Stimulated activated CD4-positive, alpha-beta T cell treated with anti-CD3 and anti-CD28 coated beads, Interleukin-4, amount 100 ng/mL, for 48 hours (primary cell): Measurements from ENCODE around the gene OR1L8.
"Not testable (repeated sequence)": the region's sequence is repeated elsewhere in the genome, so short reads cannot be mapped to it uniquely, and the experiment has no call there.

Experiments used
- DNase-seq, 2 donors: peaks; one replicate each; pipeline ENCODE4 v3.0.0-alpha.2; 2020; ENCODE audit warnings: low read depth in 2 of 2

Gene OR1L8, protein sequence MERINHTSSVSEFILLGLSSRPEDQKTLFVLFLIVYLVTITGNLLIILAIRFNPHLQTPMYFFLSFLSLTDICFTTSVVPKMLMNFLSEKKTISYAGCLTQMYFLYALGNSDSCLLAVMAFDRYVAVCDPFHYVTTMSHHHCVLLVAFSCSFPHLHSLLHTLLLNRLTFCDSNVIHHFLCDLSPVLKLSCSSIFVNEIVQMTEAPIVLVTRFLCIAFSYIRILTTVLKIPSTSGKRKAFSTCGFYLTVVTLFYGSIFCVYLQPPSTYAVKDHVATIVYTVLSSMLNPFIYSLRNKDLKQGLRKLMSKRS

DNA sequence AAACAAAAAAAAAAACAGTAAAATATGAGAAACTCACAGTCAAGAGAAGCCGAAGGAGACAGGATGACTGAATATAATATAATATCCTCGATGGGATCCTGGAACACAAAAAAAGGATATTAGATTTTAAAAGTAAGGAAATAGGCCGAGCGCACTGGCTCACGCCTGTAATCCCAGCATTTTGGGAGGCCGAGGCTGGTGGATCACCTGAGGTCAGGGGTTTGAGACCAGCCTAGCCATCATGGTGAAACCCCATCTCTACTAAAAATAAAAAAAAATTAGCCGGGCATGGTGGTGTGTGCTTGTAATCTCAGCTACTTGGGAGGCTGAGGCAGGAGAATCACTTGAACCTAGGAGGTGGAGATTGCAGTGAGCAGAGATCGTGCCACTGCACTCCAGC, at the start of gene OR1L8:
TSS of gene OR1L8 (minus strand) at position 101 of the 400 bp plus-strand sequence. CDS start 14,907 bp downstream, outside the sequence.
- DNase-seq, result not testable (repeated sequence)

DNA sequence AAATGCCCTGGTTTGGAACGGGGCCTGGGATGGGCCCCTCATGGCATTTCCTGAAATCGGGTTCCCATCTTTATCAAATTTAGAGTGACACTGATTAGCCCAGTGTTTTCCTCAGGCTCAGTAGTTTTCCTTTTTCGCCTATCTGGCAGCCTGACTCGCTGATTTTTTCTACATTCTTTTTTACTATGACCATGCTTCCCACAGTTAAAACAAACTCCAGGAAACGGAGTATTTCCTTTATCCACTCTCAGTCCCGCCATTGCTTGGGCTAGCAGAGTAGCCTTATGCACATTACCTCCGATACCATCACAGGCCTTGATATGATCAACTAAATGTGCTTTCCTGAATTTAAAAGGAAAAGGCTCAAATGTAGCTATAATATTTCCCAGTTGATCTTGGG, 36.8 kb upstream of the OR1L8 start:
- DNase-seq, result no peak

DNA sequence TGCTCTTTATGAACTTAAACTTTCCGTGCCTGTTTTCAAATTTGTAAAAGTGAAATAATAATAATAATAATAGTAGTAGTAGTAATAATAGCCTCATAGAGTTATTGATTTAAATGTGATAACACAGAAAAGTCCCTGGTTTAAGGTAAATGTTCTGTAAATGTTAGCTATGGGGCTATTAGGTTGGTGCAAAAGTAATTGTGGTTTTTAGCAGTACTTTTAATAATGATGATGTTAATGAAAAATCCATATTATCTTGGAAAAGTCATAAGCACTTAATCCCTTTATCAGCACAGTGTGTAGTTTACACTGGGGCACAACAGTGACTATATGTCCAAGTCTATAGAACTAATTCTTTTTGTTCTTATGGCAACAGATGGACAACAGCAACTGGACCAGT, 31.2 kb upstream of the OR1L8 start, which contains the start of gene OR1Q1:
TSS of gene OR1Q1 (plus strand) at position 377 of the 400 bp plus-strand sequence. CDS start at position 377, 0 bp downstream.
- no peak for DNase-seq

DNA sequence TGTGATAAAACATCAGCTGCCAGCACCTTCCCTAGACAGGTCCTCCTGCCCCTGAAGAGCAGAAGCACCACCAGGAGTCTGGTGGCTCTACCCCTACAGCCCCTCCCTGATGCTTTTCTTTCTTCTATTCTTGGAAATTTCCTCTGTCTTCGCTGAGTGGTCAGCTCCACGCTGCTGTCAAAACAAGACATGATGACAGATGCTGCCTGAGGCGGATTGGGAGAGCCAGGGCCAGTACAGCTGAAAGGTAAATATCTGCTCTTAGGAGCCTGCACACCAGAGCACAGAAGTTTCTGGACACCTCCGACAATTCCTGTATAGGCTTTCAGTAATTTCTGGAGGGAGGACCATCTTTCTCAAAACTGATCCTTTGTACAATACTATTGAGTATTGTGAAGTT, 26.6 kb upstream of the OR1L8 start:
- DNase-seq, result no peak

DNA sequence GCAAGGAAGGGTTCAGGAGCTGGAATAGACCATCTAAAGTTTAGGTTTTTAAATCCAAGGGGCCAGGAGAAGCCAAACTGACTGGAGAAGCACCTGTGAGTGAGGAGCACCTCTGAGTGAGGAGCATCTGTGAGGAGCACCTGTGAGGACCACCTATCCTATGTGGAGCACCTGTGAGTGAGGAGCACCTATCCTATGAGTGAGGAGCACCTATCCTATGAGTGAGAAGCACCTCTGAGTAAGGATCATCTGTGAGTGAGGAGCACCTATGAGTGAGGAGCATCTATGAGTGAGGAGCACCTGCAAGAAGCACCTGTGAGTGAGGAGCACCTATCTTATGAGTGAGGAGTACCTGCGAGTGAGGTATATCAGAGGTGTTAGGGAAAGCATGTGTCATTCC, 23.4 kb upstream of the OR1L8 start:
- DNase-seq, result no peak

DNA sequence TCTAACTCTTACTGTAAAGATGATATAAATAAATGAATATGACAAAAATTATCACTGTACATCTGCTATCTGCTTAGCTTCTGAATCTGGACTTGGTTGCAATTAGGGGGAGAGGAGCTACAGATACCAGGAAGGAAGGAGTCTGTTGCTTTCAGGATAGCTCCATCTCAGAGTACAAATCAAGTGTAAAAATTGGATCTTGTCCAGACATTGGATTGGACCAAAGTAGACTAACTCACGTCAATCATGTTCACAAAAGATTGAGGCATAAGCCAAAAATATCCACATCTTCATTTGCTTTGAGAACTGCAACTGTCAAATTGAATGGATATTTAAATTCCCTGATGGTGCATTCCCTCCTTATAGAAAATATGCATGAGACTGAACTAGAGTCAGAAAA, 22.5 kb upstream of the OR1L8 start:
- DNase-seq, result no peak

DNA sequence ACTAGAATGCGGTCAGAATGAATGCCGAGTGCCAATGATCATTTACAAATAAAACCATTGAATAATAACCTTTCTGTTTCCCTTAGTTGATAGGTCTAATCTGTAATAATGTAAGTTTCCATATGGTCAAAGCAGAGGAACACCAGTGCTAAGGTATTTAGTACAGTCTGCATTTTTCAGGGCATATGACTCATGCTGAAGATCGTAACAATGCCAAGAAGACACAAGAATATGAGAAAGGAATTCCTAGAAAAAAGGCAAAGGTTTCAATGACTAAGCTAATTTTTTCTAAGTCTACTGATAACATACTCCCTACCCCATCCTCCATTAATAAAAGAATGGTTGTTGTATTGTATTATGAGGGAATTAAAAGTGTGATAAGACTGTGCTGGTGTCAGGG, 2.8 kb downstream of the OR1L8 start:
- no peak for DNase-seq

DNA sequence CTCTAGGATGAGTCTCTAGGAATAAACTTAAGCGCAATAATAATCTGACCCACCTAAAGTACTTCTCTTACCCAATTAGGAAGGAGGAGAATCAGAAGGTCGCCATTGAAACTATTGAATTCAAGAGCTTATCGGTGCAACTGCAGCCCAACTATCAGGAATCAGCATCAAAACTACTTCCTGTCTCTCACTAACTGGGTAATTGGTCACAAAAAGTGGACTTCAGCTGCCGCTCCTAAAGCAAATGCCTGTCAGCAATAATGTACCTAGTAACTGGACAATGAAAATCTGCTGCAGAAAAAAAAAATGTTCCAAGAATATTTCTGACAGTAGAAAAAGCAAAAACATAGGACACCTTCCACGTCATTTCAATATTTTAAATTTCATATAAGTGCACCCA, 3.3 kb downstream of the OR1L8 start:
- no peak for DNase-seq

DNA sequence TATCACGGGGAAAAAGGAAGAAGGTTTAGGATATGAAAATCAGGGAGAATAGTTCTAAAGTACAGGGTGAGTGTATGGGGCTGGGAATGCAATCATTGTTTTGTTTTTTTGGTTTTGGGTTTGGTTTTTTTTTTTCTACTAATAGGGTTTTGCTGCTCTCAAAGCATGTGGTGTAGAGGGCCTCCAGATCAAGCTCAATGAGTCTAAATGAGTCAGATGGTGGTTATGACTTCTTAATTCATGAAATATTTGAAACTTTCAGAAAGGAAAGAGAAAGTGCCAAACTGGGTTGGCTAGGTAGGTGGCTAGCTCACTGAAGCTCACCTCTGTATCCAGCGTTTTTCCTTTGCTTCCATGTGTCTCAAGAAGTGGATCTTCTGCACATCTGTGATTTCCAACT, 10.7 kb downstream of the OR1L8 start:
- DNase-seq, result no peak

DNA sequence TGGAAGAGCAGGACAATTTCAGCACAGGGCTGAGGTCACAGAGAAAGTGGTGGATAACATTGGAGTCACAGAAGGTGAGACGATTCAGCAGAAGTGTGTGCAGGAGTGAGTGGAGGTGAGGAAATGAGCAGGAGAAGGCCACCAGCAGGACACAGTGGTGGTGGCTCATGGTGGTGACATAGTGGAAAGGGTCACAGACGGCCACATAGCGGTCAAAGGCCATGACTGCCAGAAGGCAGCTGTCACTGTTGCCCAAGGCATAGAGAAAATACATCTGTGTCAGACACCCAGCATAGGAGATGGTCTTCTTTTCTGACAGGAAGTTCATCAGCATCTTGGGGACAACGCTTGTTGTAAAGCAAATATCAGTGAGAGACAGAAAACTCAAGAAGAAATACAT, 15.3 kb downstream of the OR1L8 start:
- no peak for DNase-seq

DNA sequence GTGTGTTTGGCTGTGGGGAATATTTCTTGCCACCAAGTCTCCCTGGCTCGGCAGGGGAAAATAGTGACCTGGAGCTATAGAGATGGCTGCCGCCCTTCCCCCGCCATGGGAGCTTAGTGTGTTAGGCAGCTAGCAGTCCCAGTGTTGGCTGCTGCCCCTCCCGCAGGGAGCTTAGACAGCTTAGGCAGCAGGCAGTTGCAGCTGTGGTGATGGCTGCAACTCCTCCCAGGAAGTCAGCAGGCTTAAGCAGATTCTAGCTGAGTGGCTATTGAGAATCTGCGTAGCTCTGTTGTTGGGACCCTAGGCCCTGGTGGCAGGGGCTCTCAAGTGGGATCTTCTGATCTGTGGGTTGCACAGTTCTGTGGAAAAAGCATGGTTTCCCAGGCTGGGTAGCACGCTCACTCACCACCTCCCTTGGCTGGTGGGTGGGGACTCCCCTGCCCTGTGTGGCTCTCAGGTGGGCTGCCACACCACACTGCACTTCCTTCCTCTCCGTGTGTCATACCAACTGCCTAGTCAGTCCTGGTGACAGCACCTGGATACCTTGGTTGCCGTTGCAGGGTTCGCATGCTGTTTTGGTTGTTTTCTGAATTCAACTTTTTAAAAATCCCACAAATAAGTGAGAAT, 20.9 kb downstream of the OR1L8 start:
- no peak for DNase-seq

DNA sequence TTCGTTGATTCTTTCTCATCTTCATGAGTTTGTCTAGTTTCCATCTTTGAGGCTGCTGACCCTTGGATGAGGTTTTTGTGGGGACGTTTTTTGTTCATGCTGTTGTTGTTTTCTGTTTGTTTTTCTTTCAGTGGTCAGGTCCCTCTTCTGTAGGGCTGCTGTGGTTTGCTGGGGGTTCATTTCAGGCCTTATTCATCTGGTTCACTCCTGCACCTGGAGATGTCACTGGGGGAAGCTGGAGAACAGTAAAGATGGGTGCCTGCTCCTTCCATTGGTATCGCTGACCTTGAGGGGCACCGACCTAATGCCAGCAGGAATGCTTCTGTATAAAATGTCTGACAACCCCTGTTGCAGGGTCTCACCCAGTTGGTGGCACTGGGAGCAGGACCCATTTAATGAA, 21.7 kb downstream of the OR1L8 start:
- DNase-seq, result no peak

DNA sequence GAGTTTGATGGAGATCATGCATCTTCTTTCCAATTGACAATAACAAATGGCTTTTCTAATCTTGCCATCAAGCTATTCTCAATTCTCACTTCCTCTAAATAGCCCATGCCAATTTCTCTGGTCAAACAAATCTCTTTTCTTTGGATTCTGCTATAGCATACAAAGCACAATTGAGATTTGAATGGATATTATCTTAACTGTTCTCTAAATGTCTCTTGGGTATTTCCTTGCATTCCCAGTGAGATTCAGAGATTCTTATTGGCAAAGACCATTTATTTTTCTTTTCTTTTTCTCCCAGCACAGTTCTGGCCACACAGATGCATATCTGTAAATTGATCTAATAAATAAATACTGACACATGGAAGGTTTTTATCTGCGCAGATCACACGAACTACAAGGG, 30.4 kb downstream of the OR1L8 start, which contains the start of gene OR1N2:
TSS of gene OR1N2 (plus strand) at position 301 of the 400 bp plus-strand sequence. CDS start 100 bp downstream, outside the sequence.
- DNase-seq, result no peak

DNA sequence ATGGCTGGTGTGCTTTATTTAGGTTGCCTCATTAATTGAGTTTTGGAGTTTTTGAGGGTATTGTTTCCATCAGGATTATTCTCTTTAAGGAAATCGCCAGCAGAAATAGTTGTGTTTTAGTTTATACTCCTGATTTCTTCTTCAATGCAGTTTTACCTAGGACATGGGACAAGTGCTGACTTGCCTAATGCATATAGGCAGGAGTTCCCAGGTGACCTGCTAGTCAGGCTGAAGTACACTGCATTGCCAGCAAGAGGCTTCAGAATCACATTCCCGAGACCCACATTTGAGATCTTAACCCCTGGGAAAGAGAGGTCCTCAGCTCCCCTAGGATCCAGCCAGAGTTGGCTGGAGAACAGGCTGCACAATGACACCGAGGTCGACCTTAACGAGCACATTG, 31.8 kb downstream of the OR1L8 start:
- no peak for DNase-seq

DNA sequence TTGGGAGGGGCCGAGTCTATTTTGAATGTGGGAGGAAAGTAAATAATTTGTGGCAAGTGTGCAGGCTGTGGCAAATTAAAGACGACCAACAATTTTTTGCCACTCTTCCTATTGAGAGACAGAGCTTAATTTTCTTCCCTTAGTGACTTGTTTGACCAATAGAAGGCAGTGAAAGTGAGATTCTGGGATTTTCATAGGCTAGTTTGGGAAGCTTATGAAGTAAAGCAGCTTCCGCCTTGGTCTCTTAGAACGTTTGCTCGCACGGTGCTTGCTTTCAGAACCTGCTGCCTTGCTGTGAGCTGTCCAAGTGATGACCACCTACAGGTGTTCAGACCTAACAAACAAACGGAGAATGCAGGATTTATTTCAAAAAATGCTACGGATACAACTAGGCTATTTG, 37.0 kb downstream of the OR1L8 start:
- no peak for DNase-seq

DNA sequence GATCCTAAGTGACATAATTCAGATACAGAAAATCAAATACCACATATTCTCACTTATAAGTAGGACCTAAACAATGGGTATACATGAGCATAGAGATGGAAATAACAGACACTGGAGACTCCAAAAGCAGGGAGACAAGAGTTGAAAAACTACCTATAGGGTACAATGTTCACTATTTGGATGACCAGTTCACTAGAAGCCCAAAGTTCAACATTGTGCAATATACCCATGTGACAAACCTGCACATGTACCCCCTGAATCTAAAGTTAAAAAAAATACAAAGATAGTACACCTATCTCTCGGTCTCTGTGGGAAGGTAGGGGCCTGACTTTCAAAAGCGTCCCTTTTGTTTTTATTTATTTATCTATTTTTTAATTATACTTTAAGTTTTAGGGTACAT, 44.4 kb downstream of the OR1L8 start:
- DNase-seq, result no peak

DNA sequence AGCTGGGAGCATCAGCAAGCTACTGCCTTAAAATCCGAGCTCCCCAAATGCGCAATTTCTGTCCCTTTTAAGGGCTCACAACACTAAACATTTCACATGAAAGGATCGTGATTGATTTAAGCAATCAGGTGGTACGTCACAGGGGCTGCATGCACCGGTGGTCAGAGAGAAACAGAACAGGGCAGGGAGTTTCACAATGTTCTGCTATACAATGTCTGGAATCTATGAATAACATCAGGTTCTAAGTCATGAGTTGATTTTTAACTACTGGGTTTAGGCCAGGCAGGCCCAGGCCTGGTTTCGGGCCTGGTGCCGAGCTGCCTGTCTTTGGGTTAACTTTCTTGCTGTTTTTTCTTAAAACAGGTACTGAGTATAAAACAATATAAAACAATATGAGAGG, 46.1 kb downstream of the OR1L8 start:
- DNase-seq, result not testable (repeated sequence)

DNA sequence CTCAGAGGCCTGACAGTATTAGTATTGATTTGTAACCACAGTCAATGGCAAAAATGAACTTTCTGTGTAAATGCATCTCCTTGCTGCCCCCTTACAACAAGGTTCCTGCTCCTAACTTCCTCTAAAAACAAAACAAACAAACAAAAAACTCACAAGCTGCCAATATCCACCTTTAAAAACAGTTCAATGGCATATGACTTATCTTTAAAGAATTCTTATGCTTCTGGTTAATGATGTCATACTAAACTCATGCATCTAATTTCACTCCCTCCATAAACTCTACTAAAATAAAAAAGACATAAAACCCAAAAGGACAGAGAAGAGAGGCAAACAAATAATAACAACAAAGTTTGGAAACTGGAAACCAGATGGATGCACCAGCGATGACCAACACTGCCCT, 47.0 kb downstream of the OR1L8 start:
- no peak for DNase-seq

DNA sequence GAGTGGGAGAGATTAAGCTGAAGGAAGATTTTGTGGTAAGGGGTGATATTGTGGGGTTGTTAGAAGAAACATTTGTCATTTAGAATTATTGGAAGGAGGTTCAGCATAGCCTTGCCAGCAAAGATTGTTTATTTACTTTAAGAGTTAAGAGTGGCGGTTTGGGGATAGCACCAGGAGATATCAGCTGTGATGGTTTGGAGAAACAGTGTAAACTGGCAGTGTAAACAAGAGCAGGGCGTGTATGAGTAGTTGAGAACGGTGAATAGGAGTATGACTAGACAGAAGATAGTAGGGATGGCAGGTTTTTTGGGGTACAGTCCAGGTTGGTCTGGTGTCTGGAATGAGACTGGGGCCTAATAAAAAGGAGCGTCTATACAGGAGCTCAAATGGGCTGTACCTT, 52.0 kb downstream of the OR1L8 start:
- not testable (repeated sequence) for DNase-seq

DNA sequence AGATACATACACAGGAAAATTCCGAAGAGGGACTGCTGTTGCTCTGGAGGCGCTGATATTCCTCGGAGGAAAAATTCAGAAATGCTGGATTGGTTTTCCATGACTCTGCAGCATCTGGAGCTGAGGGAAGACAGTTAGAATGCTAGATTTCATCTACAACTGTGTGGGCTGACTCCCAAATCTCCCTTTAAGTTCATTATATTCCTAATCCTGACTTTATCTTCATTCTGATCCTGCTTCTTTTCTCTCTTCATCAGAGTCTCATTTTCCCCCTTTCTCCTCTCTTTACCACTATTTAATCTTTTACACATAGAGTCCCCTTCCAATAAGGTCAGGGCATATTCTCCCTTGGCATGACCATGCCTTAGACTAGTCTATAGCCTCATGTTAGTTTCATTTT, 56.0 kb downstream of the OR1L8 start, which contains the start of gene OR1N1:
TSS of gene OR1N1 (minus strand) at position 101 of the 400 bp plus-strand sequence. CDS start at position 101, 0 bp downstream.
- DNase-seq, result no peak

DNA sequence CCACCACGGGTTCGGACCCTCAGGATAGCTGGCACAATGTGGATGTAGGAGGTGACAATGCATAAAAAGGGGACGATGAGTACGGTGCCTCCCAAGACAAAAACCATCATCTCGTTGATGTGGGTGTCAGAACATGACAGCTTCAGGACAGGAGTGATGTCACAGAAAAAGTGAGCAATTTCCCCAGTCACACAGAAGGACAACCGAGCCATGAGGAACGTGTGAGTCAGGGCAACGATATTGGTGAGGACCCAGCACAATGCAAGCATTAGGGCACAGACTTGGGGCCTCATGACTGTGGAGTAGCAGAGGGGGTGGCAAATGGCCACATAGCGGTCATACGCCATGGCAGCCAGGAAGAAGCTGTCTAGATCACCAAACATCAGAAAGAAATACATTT, 56.6 kb downstream of the OR1L8 start:
- no peak for DNase-seq

DNA sequence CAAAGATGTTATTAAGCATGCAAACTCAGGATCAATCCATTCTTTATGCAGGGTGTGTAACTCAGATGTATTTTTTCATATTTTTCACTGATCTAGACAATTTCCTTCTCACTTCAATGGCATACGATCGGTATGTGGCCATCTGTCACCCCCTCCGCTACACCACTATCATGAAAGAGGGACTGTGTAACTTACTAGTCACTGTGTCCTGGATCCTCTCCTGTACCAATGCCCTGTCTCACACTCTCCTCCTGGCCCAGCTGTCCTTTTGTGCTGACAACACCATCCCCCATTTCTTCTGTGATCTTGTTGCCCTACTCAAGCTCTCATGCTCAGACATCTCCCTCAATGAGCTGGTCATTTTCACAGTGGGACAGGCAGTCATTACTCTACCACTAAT, 63.8 kb downstream of the OR1L8 start:
- no peak for DNase-seq

DNA sequence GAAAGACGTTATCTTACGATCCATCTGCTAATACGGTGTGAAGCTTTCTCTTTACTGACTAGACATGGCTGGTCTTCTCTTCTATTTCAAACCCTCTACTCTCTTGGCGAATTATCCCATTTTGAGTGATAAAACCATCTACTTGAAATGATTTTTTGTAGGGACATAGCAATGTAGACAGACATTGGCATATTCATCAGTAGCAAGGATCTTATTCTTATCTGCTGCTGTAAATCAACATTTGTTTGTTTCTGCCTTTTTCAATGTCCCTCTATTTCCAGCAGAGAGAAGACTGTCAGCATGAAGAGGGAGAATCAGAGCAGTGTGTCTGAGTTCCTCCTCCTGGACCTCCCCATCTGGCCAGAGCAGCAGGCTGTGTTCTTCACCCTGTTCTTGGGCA, 64.3 kb downstream of the OR1L8 start, which contains the start of gene OR1J4:
TSS of gene OR1J4 (plus strand) at position 301 of the 400 bp plus-strand sequence. CDS start at position 301, 0 bp downstream.
- no peak for DNase-seq
